ENCODE measurements around the gene SPATA12. TPM values are rescaled to one million over a fixed set of nuclear protein-coding genes. Genes with fewer than 3 reads are reported as not detected.

The SPATA12 gene
- total RNA-seq, 1 donor from 2014 or later: not detected

DNA sequence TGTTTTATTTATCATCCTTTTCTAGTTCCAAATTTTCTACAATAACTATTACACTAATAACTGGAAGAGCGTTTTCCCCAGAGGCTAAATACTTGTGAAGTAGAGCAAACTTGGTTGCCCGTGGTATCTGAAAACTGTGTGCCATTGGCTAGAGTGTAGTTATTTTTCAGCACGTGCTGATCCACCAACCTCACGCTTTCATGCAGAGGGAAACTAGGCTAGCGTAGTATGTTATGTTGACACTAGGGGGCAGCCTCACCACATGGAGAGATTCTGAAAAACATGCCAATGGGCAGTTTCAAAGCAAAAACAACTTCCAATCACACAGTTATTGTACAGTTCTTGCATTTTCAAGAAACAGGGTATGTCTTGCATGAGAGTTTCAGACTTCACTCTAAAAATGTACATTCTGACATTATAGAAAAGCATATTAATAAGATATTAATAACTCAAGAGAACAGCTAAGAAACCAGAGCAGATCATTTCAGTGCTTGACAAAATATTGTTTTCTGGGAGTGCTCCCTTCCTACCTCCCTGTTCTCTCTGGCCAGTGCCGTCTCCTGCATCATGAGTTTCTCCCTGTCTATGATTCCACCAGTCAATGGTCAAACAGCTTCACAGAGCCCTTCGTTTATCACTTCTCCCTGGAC is 39.7 kb downstream of the SPATA12 start:
- DNase-seq (ENCODE audit: low spot score): no peak

DNA sequence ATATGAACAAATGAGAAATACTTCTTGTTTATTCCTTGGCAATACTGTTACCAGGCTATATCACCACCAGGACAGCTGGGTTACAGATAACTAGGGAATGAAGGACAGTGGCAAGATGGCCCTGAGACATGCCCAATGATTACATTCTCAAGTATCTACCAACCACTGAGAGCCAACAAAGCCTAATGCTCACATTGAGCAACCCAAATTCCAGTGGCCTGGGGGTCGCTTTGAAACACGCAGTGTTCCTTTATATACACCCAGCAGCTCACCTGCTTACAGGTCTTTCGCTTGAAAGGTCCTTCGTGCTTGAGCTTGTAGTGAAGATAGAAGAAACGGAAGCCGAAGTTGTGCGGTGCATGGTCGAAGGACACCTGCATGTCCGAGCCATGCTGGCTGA is 45.1 kb downstream of the SPATA12 start:
- intact Hi-C loops (cut with DNase I): no loop called here
- DNase-seq (ENCODE audit: low spot score): no peak

More for the DNA sequence above, 39.7 kb downstream of the SPATA12 start:
- intact Hi-C loops (cut with DNase I): loop anchor here (2.0 kb wide), 1 partner anchor 71 kb away; no protein-coding TSS in a partner anchor

DNA sequence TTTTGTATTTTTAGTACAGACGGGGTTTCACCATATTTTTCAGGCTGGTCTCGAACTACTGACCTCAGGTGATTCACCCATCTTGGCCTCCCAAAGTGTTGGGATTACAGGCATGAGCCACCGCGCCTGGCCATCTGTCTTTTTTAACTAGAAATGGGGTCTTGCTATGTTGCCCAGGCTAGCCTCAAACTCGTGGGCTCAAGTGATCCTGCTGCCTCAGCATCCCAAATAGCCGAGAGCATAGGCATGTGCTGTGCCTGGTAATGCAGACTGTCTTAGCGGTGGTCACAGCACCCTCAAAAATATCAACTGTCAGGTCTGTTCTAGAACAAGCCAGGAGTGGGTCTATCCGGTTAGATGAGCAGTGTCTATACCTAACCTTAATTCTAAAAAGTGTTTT is 48.2 kb downstream of the SPATA12 start:
- DNase-seq (ENCODE audit: low spot score): no peak
- intact Hi-C loops (cut with DNase I): no loop called here

DNA sequence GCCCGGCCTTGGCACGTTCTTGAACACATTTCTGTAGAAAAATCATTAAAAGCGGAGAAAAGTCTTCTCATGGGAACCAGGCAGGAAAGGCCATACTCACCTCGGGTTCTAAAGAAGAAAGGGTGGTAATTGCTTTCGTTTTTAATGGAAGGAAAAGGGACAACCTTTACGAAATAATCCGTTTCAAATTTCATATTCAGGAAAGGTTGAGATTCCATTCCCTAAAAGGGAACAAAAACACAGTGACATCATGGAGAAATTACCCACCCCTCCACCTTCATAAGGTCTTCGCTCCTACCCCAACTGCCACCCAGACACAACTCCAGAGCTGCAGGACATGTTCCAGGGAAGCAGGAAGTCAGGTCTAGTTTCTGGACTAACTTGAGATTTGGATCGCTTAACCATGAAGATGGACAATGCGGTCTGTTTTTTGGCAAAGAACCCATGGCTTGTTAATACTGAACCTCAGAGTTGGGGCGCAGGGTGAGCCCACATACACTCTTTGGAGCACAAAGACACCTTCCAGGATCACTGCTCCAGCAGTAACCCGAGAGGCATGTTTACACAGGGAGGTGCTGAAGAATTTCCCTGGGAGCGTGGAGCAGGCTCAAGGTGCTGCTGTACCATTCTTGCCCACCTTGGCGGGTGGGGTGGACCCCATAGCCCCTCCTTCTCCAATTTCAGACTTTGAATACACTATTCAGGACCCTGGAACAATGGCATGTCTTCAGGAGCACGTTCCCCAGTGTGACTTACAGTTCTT is 49.2 kb downstream of the SPATA12 start:
- intact Hi-C loops (cut with DNase I): no loop called here
- no peak for DNase-seq (ENCODE audit: low spot score)

DNA sequence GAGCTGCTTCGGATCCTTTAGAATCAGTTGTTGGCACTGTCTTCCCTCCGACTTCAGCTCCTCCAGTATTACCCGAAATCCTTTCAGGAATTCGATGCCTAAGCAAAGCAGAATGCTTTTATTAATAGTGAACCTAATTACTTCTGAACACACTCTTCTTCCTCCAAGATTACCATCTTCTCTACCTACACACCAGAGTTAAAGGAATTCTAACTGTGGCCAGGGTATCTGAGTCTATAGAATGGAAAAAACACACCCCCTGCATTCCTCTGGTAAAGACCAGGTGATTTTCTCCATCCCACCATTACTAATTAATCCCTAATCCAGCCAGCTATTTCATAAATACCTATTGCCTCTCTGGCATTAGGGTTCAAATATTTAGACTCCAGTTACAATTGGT is 49.8 kb downstream of the SPATA12 start:
- intact Hi-C loops (cut with DNase I): no loop called here
- DNase-seq (ENCODE audit: low spot score): no peak

DNA sequence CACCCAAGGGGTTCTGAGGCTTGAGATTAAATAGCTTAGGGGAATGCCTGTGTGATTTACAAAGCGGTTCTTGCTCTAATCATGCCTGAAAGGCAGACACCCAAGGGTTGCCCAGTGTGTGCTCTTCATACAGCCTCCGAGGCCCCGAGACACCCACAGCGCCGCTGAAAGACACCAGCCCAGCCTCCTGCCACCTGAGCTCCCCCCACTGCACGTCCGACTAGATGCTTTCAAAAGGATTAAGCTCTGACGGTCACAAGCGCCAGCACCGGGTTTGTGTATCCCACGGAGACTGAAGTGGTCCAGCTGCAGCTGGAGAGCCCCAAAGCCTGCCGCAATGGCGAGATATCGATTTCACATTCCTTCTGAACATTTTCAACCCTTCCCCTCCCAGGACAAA is 50.3 kb downstream of the SPATA12 start:
- no peak for DNase-seq (ENCODE audit: low spot score)

DNA sequence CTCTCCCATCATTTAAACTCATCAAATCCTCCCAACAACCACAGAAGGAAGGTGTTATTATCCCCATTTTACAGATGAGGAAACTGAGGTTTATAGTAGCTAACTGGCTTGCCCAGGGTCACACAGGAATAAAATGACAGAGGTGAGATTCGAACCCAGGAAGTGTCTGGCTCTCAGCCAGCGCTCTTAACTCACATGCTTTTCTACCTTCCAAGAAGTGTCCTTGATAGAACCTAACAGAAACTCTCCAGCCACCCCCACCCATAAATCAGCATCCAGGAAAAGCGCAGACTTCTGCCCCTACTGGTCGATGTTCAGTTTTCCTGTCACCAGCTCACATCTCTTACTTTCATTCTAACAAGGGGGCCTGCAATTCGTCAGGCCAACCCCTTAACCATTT is 51.7 kb downstream of the SPATA12 start:
- DNase-seq (ENCODE audit: low spot score): no peak
- intact Hi-C loops (cut with DNase I): no loop called here

More for the DNA sequence above, 50.3 kb downstream of the SPATA12 start:
- intact Hi-C loops (cut with DNase I): no loop called here

DNA sequence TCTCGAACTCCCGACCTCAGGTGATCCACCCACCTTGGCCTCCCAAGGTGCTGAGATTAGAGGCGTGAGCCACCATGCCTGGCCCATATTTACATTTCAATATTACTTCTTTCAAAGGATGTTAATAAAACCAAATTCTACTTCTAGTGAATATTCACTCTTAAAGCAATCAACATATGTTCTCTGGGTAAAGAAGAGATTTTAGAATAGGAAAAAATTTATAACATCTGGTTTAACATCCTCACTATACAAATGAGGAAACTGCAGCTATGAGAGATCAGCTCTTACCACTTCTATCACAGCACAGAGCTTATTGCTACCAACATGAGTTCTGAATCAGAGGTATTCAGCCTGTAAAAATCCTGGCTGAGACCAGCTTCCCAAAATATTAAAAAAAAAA is 56.0 kb downstream of the SPATA12 start:
- DNase-seq (ENCODE audit: low spot score): no peak
- intact Hi-C loops (cut with DNase I): no loop called here

DNA sequence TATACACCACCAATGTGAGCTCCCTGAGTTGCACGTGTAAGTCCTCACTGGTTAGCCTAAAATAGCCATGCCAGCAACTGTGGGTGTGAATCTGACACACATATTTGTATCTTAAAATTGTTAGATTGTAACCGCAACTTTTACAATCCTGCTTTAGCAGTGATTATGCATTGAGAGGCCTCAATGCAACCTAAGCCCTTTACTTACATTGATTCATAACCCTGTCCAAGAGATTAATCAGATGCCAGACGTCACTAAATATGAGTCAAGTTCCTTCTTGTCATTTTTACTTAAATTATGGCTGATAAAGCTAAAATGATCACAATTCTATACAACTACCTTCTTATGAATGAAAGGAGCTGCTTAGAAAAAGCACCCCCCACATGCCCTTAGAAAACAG is 57.8 kb downstream of the SPATA12 start:
- no peak for DNase-seq (ENCODE audit: low spot score)
- intact Hi-C loops (cut with DNase I): no loop called here

DNA sequence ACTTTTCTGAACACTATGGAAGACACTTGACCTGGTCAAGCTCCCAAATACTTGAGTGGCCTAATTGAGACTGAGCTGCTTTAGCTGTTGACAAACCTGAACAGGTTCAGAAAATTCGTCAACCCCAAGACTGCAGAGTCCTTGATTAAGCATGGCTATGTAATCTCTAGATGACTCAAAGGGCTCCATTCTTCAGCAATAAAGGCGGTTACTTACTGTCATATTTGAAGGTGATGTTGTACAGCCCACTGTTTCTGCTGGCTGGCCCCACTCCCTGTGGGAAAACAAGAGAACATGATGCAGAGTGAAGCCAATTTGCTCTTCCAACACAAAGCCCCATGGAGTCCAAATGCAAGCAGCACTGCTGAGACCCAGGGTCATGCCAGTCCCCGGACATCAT is 59.6 kb downstream of the SPATA12 start:
- intact Hi-C loops (cut with DNase I): no loop called here
- DNase-seq (ENCODE audit: low spot score): no peak

DNA sequence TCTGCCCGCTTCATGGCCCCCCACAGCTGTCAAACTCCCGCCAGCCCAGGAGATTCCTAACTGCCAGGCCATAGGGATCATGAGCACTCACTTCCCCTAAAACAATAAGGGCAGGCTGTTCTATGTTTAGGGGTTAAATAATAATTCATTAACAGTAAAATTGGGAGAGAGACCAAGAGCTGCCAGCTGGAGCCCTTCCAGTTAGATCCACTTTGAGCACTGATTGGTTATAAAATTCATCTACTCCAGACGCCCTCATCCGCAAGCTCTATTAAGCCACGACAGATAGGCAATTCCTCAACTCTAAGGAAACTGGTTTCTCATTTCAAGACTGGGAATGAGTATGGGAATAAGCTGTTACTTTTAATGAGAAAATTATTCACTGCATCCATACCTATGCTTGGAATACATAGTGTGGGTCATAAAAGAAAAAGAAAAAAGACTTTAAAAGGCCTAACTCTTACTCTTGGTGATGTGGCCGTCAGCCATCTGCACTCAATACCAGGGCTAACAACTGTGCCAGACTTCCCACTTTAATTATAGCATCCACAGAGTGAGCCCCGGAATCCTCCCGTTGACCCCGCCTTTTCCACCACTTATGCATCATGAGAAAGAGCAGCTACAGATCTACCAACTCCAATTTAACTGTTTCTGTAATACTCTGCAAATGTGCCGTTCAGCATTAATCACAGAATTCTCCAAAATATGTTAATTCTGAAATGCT is 60.1 kb downstream of the SPATA12 start:
- DNase-seq (ENCODE audit: low spot score): no peak
- intact Hi-C loops (cut with DNase I): no loop called here

Other genes starting within 250 kb of the SPATA12 start
- 4.3 TPM for gene IL17RD, start 104.7 kb downstream of the SPATA12 start, total RNA-seq
- 0.57 TPM for gene HESX1, start 139.3 kb downstream of the SPATA12 start, total RNA-seq
- 48.6 TPM for gene APPL1, start 167.1 kb downstream of the SPATA12 start, total RNA-seq
- gene ASB14, start 232.0 kb downstream of the SPATA12 start, total RNA-seq: 5.8 TPM